ENCODE results near the gene SLC26A5. TPM values are rescaled to one million over a fixed set of nuclear protein-coding genes. Genes with fewer than 3 reads are reported as not detected.

The SLC26A5 gene
- total RNA-seq, 4 donors from 2014 or later, result 1.9 to 4.0 (median 3.5) TPM

GRCh38 chr7:103398483-103399127 is 47.4 kb downstream of the SLC26A5 start:
- intact Hi-C loops (cut with DNase I), result no loop called here
- H3K4me1 ChIP-seq, result no peaks in the 10 kb centered on the region
- H3K27ac ChIP-seq, result no peak overlapping the region
- TF ChIP-seq CTCF (IDR thresholded peaks at IDR 0.05), result no peak
- no peak for TF ChIP-seq POLR2A (IDR thresholded peaks at IDR 0.05)
- H3K9me3 ChIP-seq, result no peaks in the 10 kb centered on the region
- 42 to 60% methylated on average over 2 of the region's 2 CpGs for whole genome bisulfite sequencing, 2 donors
- H3K36me3 ChIP-seq, result no peaks in the 10 kb centered on the region
- H3K4me3 ChIP-seq (replicated peaks in 1 of 3), result no peak overlapping the region
- H3K27me3 ChIP-seq, result no peaks in the 10 kb centered on the region
- no peak for DNase-seq

GRCh38 chr7:103396471-103396870 is 49.5 kb downstream of the SLC26A5 start:
- Histone ChIP-seq H3K9me3 (no peaks in the 10 kb centered on the region), H3K27me3 (no peaks in the 10 kb centered on the region), H3K4me3 (replicated peaks in 1 of 3) (no peak overlapping the region), H3K36me3 (no peaks in the 10 kb centered on the region), H3K27ac (no peak overlapping the region), H3K4me1 (no peaks in the 10 kb centered on the region)
- intact Hi-C loops (cut with DNase I), result no loop called here
- 70 to 84% methylated on average over 8 of the region's 8 CpGs for WGBS, 2 donors
- TF ChIP-seq CTCF (IDR thresholded peaks at IDR 0.05), result no peak
- TF ChIP-seq POLR2A (IDR thresholded peaks at IDR 0.05), result no peak
- DNase-seq, result no peak

GRCh38 chr7:103395071-103395470 is 50.9 kb downstream of the SLC26A5 start:
- no peak for TF ChIP-seq POLR2A (IDR thresholded peaks at IDR 0.05)
- no peak for TF ChIP-seq CTCF (IDR thresholded peaks at IDR 0.05)
- no peaks in the 10 kb centered on the region for H3K27me3 ChIP-seq
- H3K4me3 ChIP-seq (replicated peaks in 1 of 3), result no peak overlapping the region
- H3K4me1 ChIP-seq, result no peaks in the 10 kb centered on the region
- no peaks in the 10 kb centered on the region for H3K9me3 ChIP-seq
- no peaks in the 10 kb centered on the region for H3K36me3 ChIP-seq
- no peak for DNase-seq
- 79 to 81% methylated on average over 1 of the region's 1 CpG for WGBS, 2 donors
- H3K27ac ChIP-seq, result no peak overlapping the region
- intact Hi-C loops (cut with DNase I), result no loop called here

- Histone ChIP-seq H3K36me3 (no peaks in the 10 kb centered on the region), H3K9me3 (no peaks in the 10 kb centered on the region), H3K4me3 (replicated peaks in 1 of 3) (no peak overlapping the region), H3K27me3 (no peaks in the 10 kb centered on the region), H3K4me1 (no peaks in the 10 kb centered on the region), H3K27ac (no peak overlapping the region)
- no peak for DNase-seq
- WGBS, 2 donors, result 70 to 99% methylated on average over 4 of the region's 4 CpGs
- TF ChIP-seq CTCF (IDR thresholded peaks at IDR 0.05) (no peak), POLR2A (IDR thresholded peaks at IDR 0.05) (no peak)
- intact Hi-C loops (cut with DNase I), result no loop called here
Measured at GRCh38 chr7:103394566-103394965, 51.4 kb downstream of the SLC26A5 start.

- Histone ChIP-seq H3K27ac (no peak overlapping the region), H3K27me3 (no peaks in the 10 kb centered on the region), H3K4me3 (replicated peaks in 1 of 3) (no peak overlapping the region), H3K4me1 (no peaks in the 10 kb centered on the region), H3K36me3 (no peaks in the 10 kb centered on the region), H3K9me3 (no peaks in the 10 kb centered on the region)
- intact Hi-C loops (cut with DNase I), result no loop called here
- 88 to 90% methylated on average over 2 of the region's 2 CpGs for WGBS, 2 donors
- TF ChIP-seq POLR2A (IDR thresholded peaks at IDR 0.05) (no peak), CTCF (IDR thresholded peaks at IDR 0.05) (no peak)
- no peak for DNase-seq
Measured at GRCh38 chr7:103391976-103392375, 54.0 kb downstream of the SLC26A5 start.
